ENCODE data around the gene GPR153. TPM values are rescaled to one million over a fixed set of nuclear protein-coding genes. Genes with fewer than 3 reads are reported as not detected.

GPR153 gene
- total RNA-seq, 6 experiments from 2014 or later = 1.5 to 34.6 (median 6.6) TPM

DNA sequence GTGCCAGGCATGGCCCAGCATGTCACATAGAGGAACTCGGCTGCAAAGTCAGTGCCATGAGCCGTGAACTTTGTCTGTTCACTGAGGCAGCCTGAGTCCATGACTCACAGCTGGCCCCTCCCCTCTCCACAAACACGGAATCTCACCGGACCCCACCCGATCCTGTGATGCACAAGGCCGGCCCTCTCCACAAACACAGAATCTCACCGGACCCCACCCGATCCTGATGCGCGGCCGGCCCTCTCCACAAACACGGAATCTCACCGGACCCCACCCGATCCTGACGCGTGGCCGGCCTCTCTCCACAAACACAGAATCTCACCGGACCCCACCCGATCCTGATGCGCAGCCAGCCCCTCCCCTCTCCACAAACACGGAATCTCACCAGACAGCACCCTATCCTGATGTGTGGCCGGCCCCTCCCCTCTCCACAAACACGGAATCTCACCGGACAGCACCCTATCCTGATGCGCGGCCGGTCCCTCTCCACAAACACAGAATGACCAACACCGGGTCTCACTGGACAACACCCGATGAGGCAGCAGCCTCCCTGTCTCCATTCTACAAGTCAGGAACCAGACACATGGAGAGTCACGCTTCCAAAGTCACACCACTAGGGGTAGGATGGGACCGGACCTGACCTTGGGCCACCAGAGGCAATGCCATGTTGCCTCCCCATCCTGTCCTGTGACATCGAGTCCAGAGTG, 39.6 kb upstream of the GPR153 start:
- Histone ChIP-seq H3K4me1 (no peaks in the 10 kb centered on the region), H3K36me3 (no peaks in the 10 kb centered on the region), H3K27ac (no peak overlapping the region), H3K9me3 (no peaks in the 10 kb centered on the region), H3K4me3 (no peak overlapping the region), H3K27me3 (no peaks in the 10 kb centered on the region)
- no peak for TF ChIP-seq POLR2A (IDR thresholded peaks at IDR 0.05)
- TF ChIP-seq, protein P1, sequence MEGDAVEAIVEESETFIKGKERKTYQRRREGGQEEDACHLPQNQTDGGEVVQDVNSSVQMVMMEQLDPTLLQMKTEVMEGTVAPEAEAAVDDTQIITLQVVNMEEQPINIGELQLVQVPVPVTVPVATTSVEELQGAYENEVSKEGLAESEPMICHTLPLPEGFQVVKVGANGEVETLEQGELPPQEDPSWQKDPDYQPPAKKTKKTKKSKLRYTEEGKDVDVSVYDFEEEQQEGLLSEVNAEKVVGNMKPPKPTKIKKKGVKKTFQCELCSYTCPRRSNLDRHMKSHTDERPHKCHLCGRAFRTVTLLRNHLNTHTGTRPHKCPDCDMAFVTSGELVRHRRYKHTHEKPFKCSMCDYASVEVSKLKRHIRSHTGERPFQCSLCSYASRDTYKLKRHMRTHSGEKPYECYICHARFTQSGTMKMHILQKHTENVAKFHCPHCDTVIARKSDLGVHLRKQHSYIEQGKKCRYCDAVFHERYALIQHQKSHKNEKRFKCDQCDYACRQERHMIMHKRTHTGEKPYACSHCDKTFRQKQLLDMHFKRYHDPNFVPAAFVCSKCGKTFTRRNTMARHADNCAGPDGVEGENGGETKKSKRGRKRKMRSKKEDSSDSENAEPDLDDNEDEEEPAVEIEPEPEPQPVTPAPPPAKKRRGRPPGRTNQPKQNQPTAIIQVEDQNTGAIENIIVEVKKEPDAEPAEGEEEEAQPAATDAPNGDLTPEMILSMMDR (IDR thresholded peaks at IDR 0.05) = no peak
- ATAC-seq = no peak
- intact Hi-C loops (cut with DNase I) = no loop called here
- DNase-seq = no peak
- WGBS (ENCODE audit: insufficient coverage, low coverage, low lambda C conversion rate, missing lambda C conversion rate) = 89% methylated on average over 17 of the region's 32 CpGs

DNA sequence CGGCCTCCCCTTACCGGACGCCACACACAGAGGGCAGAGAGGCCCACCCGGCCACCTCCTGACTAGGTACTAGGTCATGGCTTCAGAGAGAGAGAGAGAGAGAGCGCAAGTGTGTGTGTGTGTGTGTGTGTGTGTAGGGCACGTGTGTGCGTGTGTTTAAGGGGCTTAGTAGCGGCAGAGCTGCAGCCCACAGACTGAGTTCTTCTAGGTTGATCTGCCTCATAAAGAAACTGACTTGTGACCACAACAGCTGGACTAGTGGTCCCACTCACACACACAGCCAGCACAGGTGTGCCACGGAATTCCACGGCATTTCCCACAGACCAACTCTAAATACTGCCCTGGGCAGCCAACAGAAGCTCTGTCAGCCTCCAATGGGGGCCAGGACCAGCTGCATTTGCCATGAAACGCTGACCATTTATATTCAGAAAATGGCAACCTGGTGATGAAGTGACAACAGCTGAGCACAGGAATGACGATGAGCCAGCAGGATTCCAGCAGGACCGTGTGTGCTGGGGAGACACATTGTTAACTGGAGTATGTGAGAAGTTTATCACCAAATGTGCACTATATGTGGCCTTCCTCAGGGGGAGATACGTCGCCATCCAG, 38.8 kb upstream of the GPR153 start:
- no peak overlapping the region for H3K27ac ChIP-seq
- intact Hi-C loops (cut with DNase I) = no loop called here
- no peaks in the 10 kb centered on the region for H3K36me3 ChIP-seq
- DNase-seq = no peak
- no peak for ATAC-seq
- H3K4me3 ChIP-seq = no peak overlapping the region
- no peaks in the 10 kb centered on the region for H3K27me3 ChIP-seq
- TF ChIP-seq POLR2A (IDR thresholded peaks at IDR 0.05) = no peak
- TF ChIP-seq, protein P1 (IDR thresholded peaks at IDR 0.05) = no peak
- no peaks in the 10 kb centered on the region for H3K4me1 ChIP-seq
- WGBS (ENCODE audit: insufficient coverage, low coverage, low lambda C conversion rate, missing lambda C conversion rate) = 96% methylated on average over 5 of the region's 15 CpGs
- no peaks in the 10 kb centered on the region for H3K9me3 ChIP-seq

GRCh38 chr1:6298940-6299465, 38.1 kb upstream of the GPR153 start:
- Histone ChIP-seq H3K27me3 (no peaks in the 10 kb centered on the region), H3K36me3 (no peaks in the 10 kb centered on the region), H3K4me1 (no peaks in the 10 kb centered on the region), H3K27ac (no peak overlapping the region), H3K9me3 (no peaks in the 10 kb centered on the region), H3K4me3 (no peak overlapping the region)
- TF ChIP-seq POLR2A (IDR thresholded peaks at IDR 0.05) = no peak
- TF ChIP-seq, protein P1 (IDR thresholded peaks at IDR 0.05) = no peak
- no peak for DNase-seq
- no peak for ATAC-seq
- intact Hi-C loops (cut with DNase I) = no loop called here
- WGBS (ENCODE audit: insufficient coverage, low coverage, low lambda C conversion rate, missing lambda C conversion rate) = 100% methylated on average over 4 of the region's 8 CpGs

- WGBS (ENCODE audit: insufficient coverage, low coverage, low lambda C conversion rate, missing lambda C conversion rate) = 100% methylated on average over 4 of the region's 8 CpGs
- Histone ChIP-seq H3K27ac (no peak overlapping the region), H3K27me3 (no peaks in the 10 kb centered on the region), H3K9me3 (no peaks in the 10 kb centered on the region), H3K4me1 (no peaks in the 10 kb centered on the region), H3K4me3 (no peak overlapping the region), H3K36me3 (no peaks in the 10 kb centered on the region)
- DNase-seq (no peak), ATAC-seq (no peak)
- intact Hi-C loops (cut with DNase I) = no loop called here
- TF ChIP-seq POLR2A (IDR thresholded peaks at IDR 0.05) = no peak
- TF ChIP-seq, protein P1 (IDR thresholded peaks at IDR 0.05) = no peak
These were observed 37.6 kb upstream of the GPR153 start for GRCh38 chr1:6298530-6298929.
